ENCODE results near the gene RAC3. TPM values are rescaled to one million over a fixed set of nuclear protein-coding genes. Genes with fewer than 3 reads are reported as not detected.

The RAC3 gene
- total RNA-seq, 1 donor from 2014 or later: not detected

GRCh38 chr17:82056729-82057621 lies 25.5 kb downstream of the RAC3 start:
- peaks cover 70 to 82% of the 10 kb centered on the region in 2 donors for H3K36me3 ChIP-seq
- no peak for DNase-seq (ENCODE audit: low spot score in 2 of 2)
- H3K9me3 ChIP-seq: no peaks in the 10 kb centered on the region
- no peak overlapping the region for H3K27ac ChIP-seq
- H3K27me3 ChIP-seq: no peaks in the 10 kb centered on the region
- intact Hi-C loops (cut with DNase I): no loop called here
- peaks cover 8 to 10% of the 10 kb centered on the region in 2 donors for H3K4me1 ChIP-seq
- TF ChIP-seq CTCF (IDR thresholded peaks at IDR 0.05): no peak
- no peak overlapping the region for H3K4me3 ChIP-seq

- H3K36me3 ChIP-seq: peaks cover 82 to 95% of the 10 kb centered on the region in 2 donors
- H3K4me1 ChIP-seq: no peaks in the 10 kb centered on the region
- H3K9me3 ChIP-seq: no peaks in the 10 kb centered on the region
- no peak for TF ChIP-seq CTCF (IDR thresholded peaks at IDR 0.05)
- H3K27ac ChIP-seq: no peak overlapping the region
- no peak overlapping the region for H3K4me3 ChIP-seq
- no peaks in the 10 kb centered on the region for H3K27me3 ChIP-seq
- no peak for DNase-seq (ENCODE audit: low spot score in 2 of 2)
- intact Hi-C loops (cut with DNase I): no loop called here
Measured at GRCh38 chr17:82058230-82058854, 26.9 kb downstream of the RAC3 start.

- Histone ChIP-seq H3K4me1 (no peaks in the 10 kb centered on the region), H3K4me3 (no peak overlapping the region), H3K36me3 (peaks cover 83 to 94% of the 10 kb centered on the region in 2 donors), H3K9me3 (no peaks in the 10 kb centered on the region), H3K27ac (no peak overlapping the region), H3K27me3 (no peaks in the 10 kb centered on the region)
- intact Hi-C loops (cut with DNase I): no loop called here
- TF ChIP-seq CTCF (IDR thresholded peaks at IDR 0.05): no peak
- DNase-seq (ENCODE audit: low spot score in 2 of 2): no peak
Measured at GRCh38 chr17:82058855-82059249, 27.4 kb downstream of the RAC3 start.

- peaks cover 2 to 4% of the 10 kb centered on the region in 2 donors for H3K4me1 ChIP-seq
- intact Hi-C loops (cut with DNase I): no loop called here
- H3K4me3 ChIP-seq: no peak overlapping the region
- DNase-seq (ENCODE audit: low spot score in 2 of 2): no peak
- H3K9me3 ChIP-seq: no peaks in the 10 kb centered on the region
- no peaks in the 10 kb centered on the region for H3K27me3 ChIP-seq
- no peak for TF ChIP-seq CTCF (IDR thresholded peaks at IDR 0.05)
- no peak overlapping the region for H3K27ac ChIP-seq
- peaks cover 77 to 88% of the 10 kb centered on the region in 2 donors for H3K36me3 ChIP-seq
Measured at GRCh38 chr17:82059272-82060000, 28.0 kb downstream of the RAC3 start.

GRCh38 chr17:82060001-82060380 lies 28.5 kb downstream of the RAC3 start:
- Histone ChIP-seq H3K4me3 (no peak overlapping the region), H3K27me3 (no peaks in the 10 kb centered on the region), H3K4me1 (peaks cover 8 to 9% of the 10 kb centered on the region in 2 donors), H3K9me3 (no peaks in the 10 kb centered on the region), H3K36me3 (peaks cover 72 to 83% of the 10 kb centered on the region in 2 donors), H3K27ac (no peak overlapping the region)
- DNase-seq (ENCODE audit: low spot score in 2 of 2): no peak
- TF ChIP-seq CTCF (IDR thresholded peaks at IDR 0.05): no peak
- intact Hi-C loops (cut with DNase I): no loop called here

Data from ascending aorta (tissue), 2 donors.